GM10847 (cell line): ENCODE data around the gene ATOX1.

Experiments used
- POLR2A ChIP-seq: IDR thresholded peaks from 2 replicates; pipeline ENCODE4 v1.6.1; 2011; ENCODE audit not compliant: insufficient read length; ENCODE audit errors: extremely low read depth

Gene ATOX1

GRCh38 chr5:151699071-151699901, 59.1 kb downstream of the ATOX1 start:
- TF ChIP-seq POLR2A = no peak

GRCh38 chr5:151697452-151697851, 61.0 kb downstream of the ATOX1 start:
- no peak for TF ChIP-seq POLR2A

GRCh38 chr5:151696470-151697061, 61.9 kb downstream of the ATOX1 start:
- TF ChIP-seq POLR2A = no peak

GRCh38 chr5:151695464-151695863, 63.0 kb downstream of the ATOX1 start:
- no peak for TF ChIP-seq POLR2A

GRCh38 chr5:151694035-151694485, 64.4 kb downstream of the ATOX1 start:
- TF ChIP-seq POLR2A = no peak
